Left ventricle myocardium inferior (tissue), 1 donor: ENCODE measurements around the gene HAGHL. TPM values are rescaled to one million over a fixed set of nuclear protein-coding genes. Genes with fewer than 3 reads are reported as not detected.
A peak's percentile ranks its signal among the peaks of the same experiment; 100 is the strongest.

Source experiments
- DNase-seq: peaks from one replicate; pipeline ENCODE4 v3.0.0-alpha.2; 2020
- H3K27ac ChIP-seq: fragments of 200-600 bp; replicated peaks from 2 replicates; pipeline ENCODE4 v1.8.0; 2021
- H3K27me3 ChIP-seq: fragments of 200-600 bp; 2 replicates; pipeline ENCODE4 v1.8.0; 2021; ENCODE audit warnings: low read depth
- H3K36me3 ChIP-seq: fragments of 200-600 bp; 2 replicates; pipeline ENCODE4 v1.8.0; 2021
- H3K4me1 ChIP-seq: fragments of 200-600 bp; 2 replicates; pipeline ENCODE4 v1.8.0; 2021
- H3K4me3 ChIP-seq: fragments of 200-600 bp; 2 replicates; pipeline ENCODE4 v1.8.0; 2021; ENCODE audit warnings: mild to moderate bottlenecking, moderate library complexity
- H3K9me3 ChIP-seq: fragments of 200-600 bp; replicated peaks from 2 replicates; pipeline ENCODE4 v1.8.0; 2021
- CTCF ChIP-seq: fragments of 200-600 bp; IDR thresholded peaks from 2 replicates; pipeline ENCODE4 v1.8.0; 2021; ENCODE audit warnings: antibody characterized with exemption, mild to moderate bottlenecking, borderline replicate concordance
- intact Hi-C: fragments of 100-400 bp; cut with micrococcal nuclease; formaldehyde crosslinking; loops from one replicate; pipeline ENCODE4 v1.11.0; 2022
- total RNA-seq: library from RNA; stranded (reverse); fragmentation: NEBNext Ultra II Directional; extraction: Animal tissue kit (Norgen Biotek cat#: 25700); gene quantifications from one replicate; pipeline ENCODE4 v1.2.1, GENCODE V29; 2021
- donor health status: DM: no; HTN: yes; CAD: no; lungs with severe emphysema.

Gene HAGHL
- total RNA-seq, 1 donor from 2014 or later, result 12.0 TPM

DNA sequence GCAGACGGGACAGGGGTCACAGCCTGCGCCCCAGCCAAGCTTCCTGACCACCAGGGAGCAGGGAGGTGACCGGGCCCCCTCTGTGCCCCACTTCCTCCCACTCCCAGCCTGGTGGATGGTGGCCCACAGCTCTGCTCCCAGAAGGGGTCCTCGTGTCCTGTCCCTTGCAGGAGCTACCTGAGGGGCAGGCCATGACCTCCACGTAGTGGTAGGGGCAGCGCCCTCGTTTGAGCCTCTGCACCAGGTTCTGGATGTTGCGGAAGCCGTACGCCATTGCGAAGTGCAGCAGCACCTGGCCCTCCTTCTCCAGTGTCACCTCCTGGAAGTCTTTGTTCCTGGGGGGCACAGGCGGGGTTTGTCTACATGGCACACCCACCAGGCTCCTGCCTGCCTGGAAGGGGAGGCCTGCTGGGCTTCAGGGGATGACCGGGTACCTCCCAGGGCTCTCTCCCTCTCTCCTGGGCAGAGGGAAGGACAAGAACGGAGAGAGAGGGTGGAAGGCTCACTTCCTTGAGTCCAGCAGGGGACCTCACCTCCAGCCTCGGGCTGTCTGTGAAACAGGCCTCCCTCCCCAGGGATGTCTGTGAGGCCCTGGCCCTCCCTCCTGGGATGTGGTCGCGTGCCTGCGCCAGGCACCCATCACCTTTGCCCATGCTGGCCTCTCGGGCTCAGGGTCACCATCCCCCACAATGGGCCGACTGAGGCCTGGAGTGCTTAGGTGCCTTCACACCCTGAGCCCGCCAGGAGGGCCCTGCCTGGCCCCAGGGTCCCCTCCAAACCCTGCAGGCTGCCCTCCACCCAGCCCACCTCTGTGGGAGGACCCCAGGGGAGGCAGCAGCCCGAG lies 4.0 kb downstream of the HAGHL start:
- no peak for TF ChIP-seq CTCF
- DNase-seq, result no peak
- peaks cover 25% of the 10 kb centered on the region for H3K27me3 ChIP-seq

GRCh38 chr16:732332-732731 lies 5.4 kb downstream of the HAGHL start:
- Histone ChIP-seq H3K4me3 (no peak overlapping the region), H3K27me3 (peaks cover 13% of the 10 kb centered on the region), H3K36me3 (peaks cover 62% of the 10 kb centered on the region), H3K4me1 (peaks cover 16% of the 10 kb centered on the region), H3K9me3 (no peaks in the 10 kb centered on the region), H3K27ac (no peak overlapping the region)
- no peak for DNase-seq
- TF ChIP-seq CTCF, result no peak
- intact Hi-C loops, result no loop called here

More for the DNA sequence above, 4.0 kb downstream of the HAGHL start:
- intact Hi-C loops, result no loop called here
- H3K9me3 ChIP-seq, result no peaks in the 10 kb centered on the region
- peaks cover 27% of the 10 kb centered on the region for H3K4me1 ChIP-seq
- H3K4me3 ChIP-seq, result no peak overlapping the region
- no peak overlapping the region for H3K27ac ChIP-seq
- H3K36me3 ChIP-seq, result peaks cover 47% of the 10 kb centered on the region

DNA sequence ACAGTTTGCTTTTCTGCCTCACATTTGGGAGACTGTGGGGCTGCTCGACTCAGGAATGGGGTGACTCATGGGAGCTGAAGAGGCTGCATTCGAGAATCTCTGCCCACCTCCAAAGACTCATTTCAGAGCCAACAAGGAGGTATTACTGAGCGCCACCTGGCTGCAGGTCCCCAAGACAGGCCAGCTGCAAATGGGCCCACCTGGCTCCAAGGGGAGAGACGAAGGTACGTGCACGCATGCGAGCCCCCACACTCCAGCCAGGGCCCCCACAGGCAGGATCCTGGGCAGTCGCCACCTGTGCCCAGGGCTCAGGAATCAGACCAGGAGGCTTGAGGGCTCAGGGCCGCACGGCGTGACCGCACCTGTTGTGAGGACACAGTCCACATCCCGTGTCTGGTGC lies 6.0 kb downstream of the HAGHL start:
- intact Hi-C loops, result no loop called here
- Histone ChIP-seq H3K4me3 (no peak overlapping the region), H3K9me3 (no peaks in the 10 kb centered on the region), H3K27ac (no peak overlapping the region), H3K36me3 (peaks cover 68% of the 10 kb centered on the region), H3K4me1 (peaks cover 10% of the 10 kb centered on the region), H3K27me3 (peaks cover 7% of the 10 kb centered on the region)
- DNase-seq, result no peak
- no peak for TF ChIP-seq CTCF

GRCh38 chr16:733382-734207 lies 6.7 kb downstream of the HAGHL start:
- peaks cover 71% of the 10 kb centered on the region for H3K36me3 ChIP-seq
- H3K9me3 ChIP-seq, result no peaks in the 10 kb centered on the region
- peak; percentile 42 for TF ChIP-seq CTCF
- no peak overlapping the region for H3K4me3 ChIP-seq
- H3K4me1 ChIP-seq, result peaks cover 3% of the 10 kb centered on the region
- intact Hi-C loops, result no loop called here
- no peak for DNase-seq
- H3K27ac ChIP-seq, result no peak overlapping the region
- H3K27me3 ChIP-seq, result peaks cover under 1% of the 10 kb centered on the region

GRCh38 chr16:734208-734980 lies 7.5 kb downstream of the HAGHL start:
- H3K4me3 ChIP-seq, result no peak overlapping the region
- no peaks in the 10 kb centered on the region for H3K27me3 ChIP-seq
- peaks cover 2% of the 10 kb centered on the region for H3K4me1 ChIP-seq
- no peak for DNase-seq
- TF ChIP-seq CTCF, result no peak
- no peak overlapping the region for H3K27ac ChIP-seq
- intact Hi-C loops, result no loop called here
- peaks cover 75% of the 10 kb centered on the region for H3K36me3 ChIP-seq
- no peaks in the 10 kb centered on the region for H3K9me3 ChIP-seq
